SK-N-SH (cell line): ENCODE results near the gene DSCAM.

Experiments
- EZH2phosphoT487 ChIP-seq: fragments of 200-600 bp; sonication (generic); IDR thresholded peaks from 2 replicates; pipeline ENCODE4 v1.6.1; 2017; ENCODE audit warnings: low read depth, mixed run types, mild to moderate bottlenecking, antibody characterized with exemption, moderate library complexity, borderline replicate concordance
- FOXJ3 ChIP-seq: sonication (generic); formaldehyde crosslinking; IDR thresholded peaks from 2 replicates; pipeline ENCODE4 v1.5.1; 2020; ENCODE audit warnings: mild to moderate bottlenecking, missing genetic modification reagents
- GATA2 ChIP-seq: sonication (generic); formaldehyde crosslinking; IDR thresholded peaks from 2 replicates; pipeline ENCODE4 v1.5.0; 2020; ENCODE audit warnings: mild to moderate bottlenecking, missing genetic modification reagents
- MXI1 ChIP-seq: IDR thresholded peaks from 2 replicates; pipeline ENCODE4 v1.6.1; 2012; ENCODE audit warnings: mild to moderate bottlenecking, low read depth, low read length, improper control_type of control experiment
- NRF1 ChIP-seq: IDR thresholded peaks from 2 replicates; pipeline ENCODE4 v1.6.1; 2012; ENCODE audit warnings: low read depth, mild to moderate bottlenecking, low read length
- REST ChIP-seq: IDR thresholded peaks from 2 replicates; pipeline ENCODE4 v1.6.1; 2012; ENCODE audit warnings: mild to moderate bottlenecking, low read depth, low read length, moderate library complexity
- TF ChIP-seq, protein P1 (sequence below): fragments of 200-600 bp; sonication (generic); IDR thresholded peaks from 2 replicates; pipeline ENCODE4 v1.6.1; 2017; ENCODE audit warnings: antibody characterized with exemption, mild to moderate bottlenecking, moderate library complexity
- TF ChIP-seq, protein P2 (sequence below): IDR thresholded peaks from 2 replicates; pipeline ENCODE4; 2012

- TF ChIP-seq, protein P1, sequence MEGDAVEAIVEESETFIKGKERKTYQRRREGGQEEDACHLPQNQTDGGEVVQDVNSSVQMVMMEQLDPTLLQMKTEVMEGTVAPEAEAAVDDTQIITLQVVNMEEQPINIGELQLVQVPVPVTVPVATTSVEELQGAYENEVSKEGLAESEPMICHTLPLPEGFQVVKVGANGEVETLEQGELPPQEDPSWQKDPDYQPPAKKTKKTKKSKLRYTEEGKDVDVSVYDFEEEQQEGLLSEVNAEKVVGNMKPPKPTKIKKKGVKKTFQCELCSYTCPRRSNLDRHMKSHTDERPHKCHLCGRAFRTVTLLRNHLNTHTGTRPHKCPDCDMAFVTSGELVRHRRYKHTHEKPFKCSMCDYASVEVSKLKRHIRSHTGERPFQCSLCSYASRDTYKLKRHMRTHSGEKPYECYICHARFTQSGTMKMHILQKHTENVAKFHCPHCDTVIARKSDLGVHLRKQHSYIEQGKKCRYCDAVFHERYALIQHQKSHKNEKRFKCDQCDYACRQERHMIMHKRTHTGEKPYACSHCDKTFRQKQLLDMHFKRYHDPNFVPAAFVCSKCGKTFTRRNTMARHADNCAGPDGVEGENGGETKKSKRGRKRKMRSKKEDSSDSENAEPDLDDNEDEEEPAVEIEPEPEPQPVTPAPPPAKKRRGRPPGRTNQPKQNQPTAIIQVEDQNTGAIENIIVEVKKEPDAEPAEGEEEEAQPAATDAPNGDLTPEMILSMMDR: no peak
- TF ChIP-seq MXI1: no peak
- no peak for TF ChIP-seq NRF1
- no peak for TF ChIP-seq FOXJ3 (CRISPR knock-in tag)
- TF ChIP-seq, protein P2, sequence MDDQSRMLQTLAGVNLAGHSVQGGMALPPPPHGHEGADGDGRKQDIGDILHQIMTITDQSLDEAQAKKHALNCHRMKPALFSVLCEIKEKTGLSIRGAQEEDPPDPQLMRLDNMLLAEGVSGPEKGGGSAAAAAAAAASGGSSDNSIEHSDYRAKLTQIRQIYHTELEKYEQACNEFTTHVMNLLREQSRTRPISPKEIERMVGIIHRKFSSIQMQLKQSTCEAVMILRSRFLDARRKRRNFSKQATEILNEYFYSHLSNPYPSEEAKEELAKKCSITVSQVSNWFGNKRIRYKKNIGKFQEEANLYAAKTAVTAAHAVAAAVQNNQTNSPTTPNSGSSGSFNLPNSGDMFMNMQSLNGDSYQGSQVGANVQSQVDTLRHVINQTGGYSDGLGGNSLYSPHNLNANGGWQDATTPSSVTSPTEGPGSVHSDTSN: no peak
- TF ChIP-seq REST: no peak
- no peak for TF ChIP-seq EZH2phosphoT487
- no peak for TF ChIP-seq GATA2
These were observed 792.6 kb downstream of the DSCAM start for GRCh38 chr21:40054403-40054802.
